ENCODE data around the gene NAV2. TPM values are rescaled to one million over a fixed set of nuclear protein-coding genes. Genes with fewer than 3 reads are reported as not detected.

NAV2 gene
- polyA plus RNA-seq, 1 donor (not counting 4 experiments of a cell fraction or from before 2014, with no cell fraction given), result 4.0 TPM

DNA sequence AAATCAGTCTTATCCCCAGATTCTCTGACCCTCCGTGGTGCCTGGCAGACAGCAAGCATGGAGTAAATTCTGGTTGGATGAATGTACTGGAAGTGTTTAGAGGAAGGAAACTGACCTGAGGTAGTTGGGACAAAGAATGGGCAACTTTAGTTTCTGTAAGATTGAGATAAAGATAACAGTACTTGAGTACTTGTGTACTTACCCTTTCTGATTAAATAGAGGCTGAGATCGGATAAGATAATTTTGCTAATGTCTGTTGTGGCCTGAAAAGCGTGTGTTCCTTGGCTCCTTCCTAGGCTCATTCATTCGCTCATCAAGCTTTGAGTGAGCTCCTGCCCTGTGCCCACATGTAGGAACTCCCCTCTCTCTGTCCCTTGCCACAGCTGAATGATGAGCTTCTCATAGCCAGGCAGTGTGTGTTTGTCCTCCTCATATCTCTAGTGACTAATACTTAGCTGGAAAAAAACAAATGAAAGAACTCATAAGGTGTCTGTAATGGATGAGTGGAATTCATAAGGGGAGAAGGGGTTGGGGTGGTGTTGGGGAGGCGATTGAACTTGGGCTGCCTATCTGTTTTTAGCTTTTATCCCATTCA lies 329.5 kb downstream of the NAV2 start:
- no peak for DNase-seq (ENCODE audit: low read depth, low spot score)
- no peaks in the 10 kb centered on the region for H4K20me1 ChIP-seq (ENCODE audit: control insufficient read depth, extremely low read depth, insufficient read depth, low read length)
- H3K36me3 ChIP-seq (ENCODE audit: control insufficient read depth in 2 of 2, extremely low read depth in 1 of 2, insufficient read depth in 2 of 2, low read length in 2 of 2), result peaks cover 3 to 12% of the 10 kb centered on the region in 2 experiments
- H3K27ac ChIP-seq (ENCODE audit: control insufficient read depth, insufficient read depth, low read length), result no peak overlapping the region
- no peak overlapping the region for H3K4me2 ChIP-seq (ENCODE audit: control insufficient read depth, extremely low read depth, insufficient read depth, low read depth, low read length)
- H2AFZ ChIP-seq (ENCODE audit: control insufficient read depth, low read length), result no peak overlapping the region
- dilution Hi-C loops (cut with MboI; ENCODE audit: extremely low pct_ligation_motif_present, low sequenced_read_pairs), result no loop called here
- no peak overlapping the region for H3K4me3 ChIP-seq (ENCODE audit: control insufficient read depth in 2 of 3, extremely low read depth in 1 of 3, insufficient read depth in 2 of 3, low read depth in 1 of 3, low read length in 3 of 3)
- no peaks in the 10 kb centered on the region for H3K27me3 ChIP-seq (ENCODE audit: control insufficient read depth, extremely low read depth, insufficient read depth, low read length)
- no peaks in the 10 kb centered on the region for H3K79me2 ChIP-seq (ENCODE audit: control insufficient read depth, insufficient read depth, low read length)
- peaks cover 20% of the 10 kb centered on the region for H3K4me1 ChIP-seq (ENCODE audit: control insufficient read depth, extremely low read depth, insufficient read depth, low read length)
- H3K9me3 ChIP-seq (ENCODE audit: control insufficient read depth, low read depth, low read length), result no peaks in the 10 kb centered on the region
- no peak overlapping the region for H3K9ac ChIP-seq (ENCODE audit: control insufficient read depth, extremely low read depth, insufficient read depth, low read length)
- no peak for FAIRE-seq
- H3K9me1 ChIP-seq (ENCODE audit: control insufficient read depth, extremely low read depth, insufficient read depth, low read length), result no peaks in the 10 kb centered on the region
- TF ChIP-seq, protein P1, sequence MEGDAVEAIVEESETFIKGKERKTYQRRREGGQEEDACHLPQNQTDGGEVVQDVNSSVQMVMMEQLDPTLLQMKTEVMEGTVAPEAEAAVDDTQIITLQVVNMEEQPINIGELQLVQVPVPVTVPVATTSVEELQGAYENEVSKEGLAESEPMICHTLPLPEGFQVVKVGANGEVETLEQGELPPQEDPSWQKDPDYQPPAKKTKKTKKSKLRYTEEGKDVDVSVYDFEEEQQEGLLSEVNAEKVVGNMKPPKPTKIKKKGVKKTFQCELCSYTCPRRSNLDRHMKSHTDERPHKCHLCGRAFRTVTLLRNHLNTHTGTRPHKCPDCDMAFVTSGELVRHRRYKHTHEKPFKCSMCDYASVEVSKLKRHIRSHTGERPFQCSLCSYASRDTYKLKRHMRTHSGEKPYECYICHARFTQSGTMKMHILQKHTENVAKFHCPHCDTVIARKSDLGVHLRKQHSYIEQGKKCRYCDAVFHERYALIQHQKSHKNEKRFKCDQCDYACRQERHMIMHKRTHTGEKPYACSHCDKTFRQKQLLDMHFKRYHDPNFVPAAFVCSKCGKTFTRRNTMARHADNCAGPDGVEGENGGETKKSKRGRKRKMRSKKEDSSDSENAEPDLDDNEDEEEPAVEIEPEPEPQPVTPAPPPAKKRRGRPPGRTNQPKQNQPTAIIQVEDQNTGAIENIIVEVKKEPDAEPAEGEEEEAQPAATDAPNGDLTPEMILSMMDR (optimal IDR thresholded peaks at IDR 0.05 in 1 of 3, IDR thresholded peaks at IDR 0.05 in 1 of 3, conservative IDR thresholded peaks at IDR 0.05 in 1 of 3; ENCODE audit: extremely low read depth in 1 of 3, insufficient read depth in 2 of 3, low read length in 3 of 3), result no peak
- no peak for TF ChIP-seq EZH2 (IDR thresholded peaks at IDR 0.05; ENCODE audit: low read length)

DNA sequence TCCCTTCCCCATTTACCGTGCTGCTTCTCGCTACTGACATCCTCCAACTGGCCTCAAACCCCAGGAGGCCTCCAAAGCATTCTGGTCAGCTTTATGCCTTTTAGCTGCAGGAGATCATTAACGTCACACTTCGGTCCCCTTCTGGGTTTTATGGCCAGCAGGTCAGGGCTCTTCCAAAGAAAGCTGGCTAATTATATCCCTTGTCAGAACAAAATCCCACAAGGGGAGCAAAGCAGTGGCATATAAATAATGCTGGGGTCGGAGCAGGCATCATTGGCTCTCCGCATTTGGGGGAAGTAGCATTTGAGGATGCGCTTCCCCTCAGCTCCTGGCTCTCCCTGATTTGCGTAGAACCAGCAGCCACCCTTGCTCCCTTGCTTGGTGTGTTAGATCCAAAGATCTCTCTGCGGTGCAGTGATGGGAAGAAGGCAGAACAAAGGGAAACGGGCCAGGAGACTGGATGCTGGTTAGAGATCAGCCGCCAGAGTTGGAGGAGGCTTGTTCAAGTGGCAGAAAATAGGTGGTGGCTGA lies 330.2 kb downstream of the NAV2 start:
- Histone ChIP-seq H3K36me3 (ENCODE audit: control insufficient read depth in 2 of 2, extremely low read depth in 1 of 2, insufficient read depth in 2 of 2, low read length in 2 of 2) (peaks cover 2 to 12% of the 10 kb centered on the region in 2 experiments), H3K27me3 (ENCODE audit: control insufficient read depth, extremely low read depth, insufficient read depth, low read length) (no peaks in the 10 kb centered on the region), H3K9me3 (ENCODE audit: control insufficient read depth, low read depth, low read length) (no peaks in the 10 kb centered on the region), H3K9ac (ENCODE audit: control insufficient read depth, extremely low read depth, insufficient read depth, low read length) (no peak overlapping the region), H3K9me1 (ENCODE audit: control insufficient read depth, extremely low read depth, insufficient read depth, low read length) (no peaks in the 10 kb centered on the region), H3K4me2 (ENCODE audit: control insufficient read depth, extremely low read depth, insufficient read depth, low read depth, low read length) (no peak overlapping the region), H4K20me1 (ENCODE audit: control insufficient read depth, extremely low read depth, insufficient read depth, low read length) (no peaks in the 10 kb centered on the region), H2AFZ (ENCODE audit: control insufficient read depth, low read length) (no peak overlapping the region), H3K79me2 (ENCODE audit: control insufficient read depth, insufficient read depth, low read length) (no peaks in the 10 kb centered on the region), H3K4me1 (ENCODE audit: control insufficient read depth, extremely low read depth, insufficient read depth, low read length) (peaks cover 28% of the 10 kb centered on the region), H3K27ac (ENCODE audit: control insufficient read depth, insufficient read depth, low read length) (no peak overlapping the region), H3K4me3 (ENCODE audit: control insufficient read depth in 2 of 3, extremely low read depth in 1 of 3, insufficient read depth in 2 of 3, low read depth in 1 of 3, low read length in 3 of 3) (no peak overlapping the region)
- no peak for DNase-seq (ENCODE audit: low read depth, low spot score)
- dilution Hi-C loops (cut with MboI; ENCODE audit: extremely low pct_ligation_motif_present, low sequenced_read_pairs), result no loop called here
- TF ChIP-seq, protein P1 (optimal IDR thresholded peaks at IDR 0.05 in 1 of 3, IDR thresholded peaks at IDR 0.05 in 1 of 3, conservative IDR thresholded peaks at IDR 0.05 in 1 of 3; ENCODE audit: extremely low read depth in 1 of 3, insufficient read depth in 2 of 3, low read length in 3 of 3), result no peak
- no peak for TF ChIP-seq EZH2 (IDR thresholded peaks at IDR 0.05; ENCODE audit: low read length)
- no peak for FAIRE-seq
